Caki2 (cell line): Measurements from ENCODE around the gene ERGIC1. TPM values are rescaled to one million over a fixed set of nuclear protein-coding genes. Genes with fewer than 3 reads are reported as not detected.
A peak's percentile ranks its signal among the peaks of the same experiment; 100 is the strongest.
"Not testable (repeated sequence)": the region's sequence is repeated elsewhere in the genome, so short reads cannot be mapped to it uniquely, and the experiment has no call there.

Experiments
- DNase-seq: peaks from one replicate; pipeline ENCODE4 v3.0.0-alpha.2; 2015; ENCODE audit warnings: low read depth
- in situ Hi-C: cut with HindIII; loops from 2 replicates; pipeline ENCODE4 v1.10.0; 2016; ENCODE audit warnings: low sequenced_read_pairs, low pct_unique_long_range_greater_than_20kb, mixed read lengths
- total RNA-seq: library from RNA; depleted of rRNA; stranded (reverse); fragments of >200 nt; shearing (Covaris generic); gene quantifications from 2 replicates; pipeline ENCODE4 v1.2.3, GENCODE V29; 2014; ENCODE audit warnings: low replicate concordance

Gene ERGIC1
- total RNA-seq, 1 experiment from 2014 or later = 84.8 TPM

DNA sequence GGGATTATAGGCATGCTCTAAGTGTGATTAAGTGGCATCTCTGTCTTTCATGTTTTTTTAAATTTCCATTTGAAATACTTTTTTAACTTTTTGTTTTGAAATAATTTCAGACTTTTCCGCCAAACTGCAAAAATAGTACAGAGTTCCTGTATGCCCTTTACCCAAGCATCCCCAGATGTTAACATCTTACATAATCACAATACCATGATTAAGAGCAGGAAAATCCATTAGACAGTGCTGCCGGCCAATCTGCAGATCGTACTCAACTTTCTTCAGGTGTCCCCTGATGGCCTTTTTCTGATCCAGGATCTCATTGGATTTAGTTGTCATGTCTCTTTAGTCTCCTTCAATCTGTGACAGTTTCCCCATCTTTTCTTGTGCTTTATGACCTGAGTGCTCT is 49.0 kb downstream of the ERGIC1 start:
- in situ Hi-C loops = no loop called here
- DNase-seq = no peak

GRCh38 chr5:172885597-172886340 is 51.7 kb downstream of the ERGIC1 start:
- no peak for DNase-seq
- in situ Hi-C loops = no loop called here

GRCh38 chr5:172886476-172886875 is 52.4 kb downstream of the ERGIC1 start:
- in situ Hi-C loops = no loop called here

DNA sequence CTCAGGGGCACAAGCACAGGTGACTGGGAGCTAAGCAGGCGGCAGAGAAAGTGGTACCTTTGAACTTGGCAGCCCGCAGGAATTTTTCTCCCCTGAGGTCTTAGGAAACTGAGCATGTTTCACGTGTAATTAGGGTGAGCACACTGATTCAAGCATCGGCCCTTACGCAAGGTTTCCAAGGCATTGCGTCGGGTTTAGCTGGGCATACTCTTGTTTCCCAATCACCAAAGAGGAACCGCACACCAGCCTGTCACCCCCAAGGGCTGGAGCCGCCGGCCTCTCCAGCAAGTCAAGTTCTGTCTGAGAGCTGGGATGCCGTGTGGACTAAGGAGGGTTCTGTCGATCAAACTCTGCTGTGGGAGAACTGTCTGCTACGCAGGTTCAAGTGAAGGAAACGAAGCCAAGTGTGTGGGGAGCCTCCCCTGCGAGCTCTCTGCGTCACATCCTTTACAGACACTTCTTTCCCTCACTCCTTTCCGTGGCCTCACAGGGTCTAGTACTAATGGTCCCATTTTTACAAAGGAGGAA is 53.0 kb downstream of the ERGIC1 start:
- in situ Hi-C loops = no loop called here
- no peak for DNase-seq

More at GRCh38 chr5:172886476-172886875, 52.4 kb downstream of the ERGIC1 start:
- no peak for DNase-seq

- in situ Hi-C loops = no loop called here
- no peak for DNase-seq
Observed at GRCh38 chr5:172887692-172888091, 53.6 kb downstream of the ERGIC1 start.

- no peak for DNase-seq
- in situ Hi-C loops = no loop called here
Observed at GRCh38 chr5:172890659-172891058, 56.6 kb downstream of the ERGIC1 start.

DNA sequence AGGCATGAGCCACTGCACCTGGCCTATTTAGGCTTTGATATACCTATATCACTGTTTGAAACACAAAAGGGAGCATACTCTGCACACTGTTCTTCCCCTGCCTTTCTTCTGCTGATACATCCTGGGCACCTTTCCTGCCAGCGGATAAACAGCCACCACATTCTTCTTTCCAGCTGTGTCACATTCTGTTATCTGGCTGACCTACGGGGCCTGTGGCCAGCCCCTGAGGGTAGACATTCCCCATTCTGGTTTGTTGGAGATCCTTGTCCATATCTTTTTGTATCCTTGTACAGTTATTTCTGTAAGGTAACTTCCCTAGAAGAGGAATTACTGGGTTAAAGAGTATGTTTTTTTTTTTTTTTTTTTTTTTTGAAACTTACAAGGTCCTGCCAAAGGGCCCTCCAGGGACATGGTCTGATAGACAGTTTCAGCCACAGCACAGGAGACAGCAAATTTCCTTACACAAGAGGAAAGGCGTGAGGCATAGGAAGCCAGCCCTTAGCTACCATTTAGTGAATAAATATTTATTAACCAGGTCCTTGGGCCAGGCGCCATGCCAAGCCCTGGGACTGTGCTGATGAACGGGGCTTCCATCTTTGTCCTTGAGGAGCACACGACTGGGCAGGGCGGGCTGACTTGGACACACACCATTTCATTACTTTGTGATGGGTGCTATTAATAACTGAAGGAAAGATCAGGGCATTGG is 57.8 kb downstream of the ERGIC1 start:
- DNase-seq = peak; percentile 56
- in situ Hi-C loops = no loop called here

DNA sequence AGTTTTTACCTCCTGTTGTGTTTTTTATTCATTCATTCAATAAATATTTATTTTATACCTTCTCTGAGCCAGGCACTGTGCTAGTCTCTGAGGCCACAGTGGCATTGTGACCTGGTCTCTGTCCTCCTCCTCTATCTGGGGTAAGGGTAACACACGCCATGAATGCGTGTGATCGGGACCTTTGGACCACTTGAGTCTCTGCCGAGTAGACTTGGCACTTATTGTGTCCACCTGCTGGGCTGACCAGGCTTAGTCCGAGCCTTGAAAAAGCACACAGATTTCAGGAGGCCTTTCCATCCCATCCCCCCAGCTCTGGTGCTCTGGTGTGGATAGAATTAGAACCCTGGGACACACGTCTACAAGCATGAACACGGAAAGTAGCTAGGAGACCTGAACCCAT is 58.7 kb downstream of the ERGIC1 start:
- in situ Hi-C loops = no loop called here
- DNase-seq = no peak

- in situ Hi-C loops = no loop called here
- no peak for DNase-seq
Observed at GRCh38 chr5:172894767-172895388, 60.8 kb downstream of the ERGIC1 start.

DNA sequence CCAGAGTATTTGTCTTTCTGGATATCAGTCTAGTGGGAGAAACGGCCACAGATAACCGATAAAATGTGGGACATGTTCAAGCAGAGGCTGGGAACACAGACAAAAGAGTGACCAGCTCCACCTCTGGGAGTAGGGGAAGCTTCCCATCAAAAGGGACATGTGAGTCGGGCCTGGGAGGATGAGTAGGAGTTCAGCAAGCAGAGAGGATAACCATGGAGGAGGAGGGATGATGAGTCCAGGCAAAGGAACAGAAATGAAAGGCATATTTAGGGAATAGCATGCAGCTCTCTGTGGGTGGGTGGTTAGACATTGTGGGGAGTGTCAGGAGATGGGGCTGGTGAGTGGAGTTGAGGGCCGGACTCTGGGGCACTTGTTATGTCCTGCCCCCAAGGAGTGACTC is 61.5 kb downstream of the ERGIC1 start:
- in situ Hi-C loops = no loop called here
- no peak for DNase-seq

- DNase-seq = no peak
Observed at GRCh38 chr5:172896465-172896864, 62.4 kb downstream of the ERGIC1 start.

DNA sequence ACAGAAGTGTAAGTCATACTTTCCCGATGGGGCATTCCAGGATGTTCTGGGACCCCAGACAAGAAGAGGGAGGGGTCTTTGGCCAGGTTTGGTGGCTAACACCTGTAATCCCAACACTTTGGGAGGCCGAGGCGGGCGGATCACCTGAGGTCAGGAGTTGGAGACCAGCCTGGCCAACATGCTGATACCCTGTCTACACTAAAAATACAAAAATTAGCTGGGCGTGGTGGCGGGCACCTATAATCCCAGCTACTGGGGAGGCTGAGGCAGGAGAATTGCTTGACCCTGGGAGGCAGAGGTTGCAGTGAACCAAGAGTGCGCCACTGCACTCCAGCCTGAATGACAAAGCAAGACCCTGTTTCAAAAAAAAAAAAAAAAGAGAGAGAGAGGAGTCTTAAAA is 63.0 kb downstream of the ERGIC1 start:
- in situ Hi-C loops, DNase-seq: not testable (repeated sequence)

More at GRCh38 chr5:172896465-172896864, 62.4 kb downstream of the ERGIC1 start:
- in situ Hi-C loops = no loop called here

DNA sequence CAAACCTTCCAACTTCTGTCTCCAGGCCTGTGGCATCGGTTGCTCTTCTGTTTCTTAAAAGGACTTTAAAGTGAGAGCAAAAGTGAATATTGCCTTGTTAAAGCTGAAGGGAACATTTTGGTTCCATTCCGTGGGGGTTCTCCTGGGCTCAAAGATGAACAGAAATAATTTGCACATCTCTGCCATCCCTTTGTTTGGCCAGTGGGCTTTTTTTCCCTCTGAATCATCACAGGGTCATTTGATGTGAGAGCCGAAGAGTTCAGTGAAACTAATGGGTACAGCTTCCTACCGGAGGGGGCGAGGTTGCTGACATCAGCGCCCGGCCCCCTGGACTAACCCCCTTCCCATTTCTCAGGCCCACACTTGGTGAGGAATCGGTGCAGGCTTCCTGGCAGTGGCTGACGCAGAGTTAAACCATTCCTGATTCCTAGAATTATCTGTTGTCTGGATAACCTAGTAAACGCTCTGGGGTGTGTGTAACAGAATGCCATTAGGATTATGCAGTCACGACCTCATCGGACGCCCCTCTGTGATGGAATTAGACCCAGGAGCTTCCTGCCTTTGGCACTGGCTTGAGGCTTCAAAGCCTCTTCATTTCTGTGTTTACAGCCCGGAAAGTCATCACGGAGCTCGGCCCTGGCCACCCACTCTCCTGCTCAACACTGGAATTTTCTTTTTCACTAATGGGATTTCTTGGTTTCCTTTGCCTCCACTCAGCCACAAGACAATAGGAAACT is 63.6 kb downstream of the ERGIC1 start:
- in situ Hi-C loops = no loop called here
- DNase-seq = peak; percentile 45

DNA sequence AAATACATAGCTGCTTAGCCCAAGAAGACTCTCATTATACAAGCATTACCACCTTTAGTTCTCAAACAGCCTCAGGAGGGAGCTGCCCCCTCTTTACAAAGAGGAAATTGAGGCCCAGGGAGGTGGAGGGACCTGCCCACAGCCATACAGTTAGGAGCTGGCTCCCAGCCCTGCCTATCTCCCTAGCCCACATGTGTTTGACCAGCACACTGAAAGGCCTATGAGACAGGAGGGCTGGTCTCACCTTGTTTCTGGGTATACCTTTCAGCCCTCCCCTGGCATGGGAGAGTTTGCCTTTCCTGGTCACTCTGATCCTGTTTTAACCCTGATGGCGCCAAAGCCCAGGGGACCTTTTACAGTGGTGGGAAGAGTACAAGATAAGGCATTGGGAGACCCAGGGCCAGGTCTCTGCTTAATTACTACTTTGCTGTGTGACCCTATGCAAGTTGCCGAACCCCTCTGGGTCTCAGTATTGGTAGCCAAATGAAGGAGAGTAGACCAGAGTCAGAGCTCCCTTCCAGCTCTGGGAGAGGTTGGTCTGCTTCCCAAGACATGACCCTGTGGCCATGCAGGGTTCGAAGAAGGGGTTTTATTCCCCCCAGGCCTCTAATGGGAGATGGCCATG is 64.3 kb downstream of the ERGIC1 start:
- in situ Hi-C loops = no loop called here
- DNase-seq = no peak

- in situ Hi-C loops = no loop called here
- DNase-seq = no peak
Observed at GRCh38 chr5:172898843-172899369, 64.9 kb downstream of the ERGIC1 start.

DNA sequence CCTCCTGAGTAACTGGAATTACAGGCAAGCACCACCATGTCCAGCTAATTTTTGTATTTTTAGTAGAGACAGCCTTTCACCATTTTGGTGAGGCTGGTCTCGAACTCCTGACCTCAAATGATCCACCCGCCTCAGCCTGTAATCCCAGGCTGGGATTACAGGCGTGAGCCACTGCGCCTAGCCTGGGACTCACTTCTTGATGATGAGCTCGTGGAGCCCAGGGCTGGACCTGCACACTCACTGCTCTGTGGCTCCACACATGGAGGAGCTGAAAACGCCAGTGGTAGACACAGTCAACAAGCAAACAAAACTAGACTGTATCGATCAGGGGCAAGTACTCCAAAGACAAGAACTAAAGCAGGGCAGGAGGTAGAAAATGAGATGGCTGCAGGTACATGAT is 65.4 kb downstream of the ERGIC1 start:
- in situ Hi-C loops = no loop called here

DNA sequence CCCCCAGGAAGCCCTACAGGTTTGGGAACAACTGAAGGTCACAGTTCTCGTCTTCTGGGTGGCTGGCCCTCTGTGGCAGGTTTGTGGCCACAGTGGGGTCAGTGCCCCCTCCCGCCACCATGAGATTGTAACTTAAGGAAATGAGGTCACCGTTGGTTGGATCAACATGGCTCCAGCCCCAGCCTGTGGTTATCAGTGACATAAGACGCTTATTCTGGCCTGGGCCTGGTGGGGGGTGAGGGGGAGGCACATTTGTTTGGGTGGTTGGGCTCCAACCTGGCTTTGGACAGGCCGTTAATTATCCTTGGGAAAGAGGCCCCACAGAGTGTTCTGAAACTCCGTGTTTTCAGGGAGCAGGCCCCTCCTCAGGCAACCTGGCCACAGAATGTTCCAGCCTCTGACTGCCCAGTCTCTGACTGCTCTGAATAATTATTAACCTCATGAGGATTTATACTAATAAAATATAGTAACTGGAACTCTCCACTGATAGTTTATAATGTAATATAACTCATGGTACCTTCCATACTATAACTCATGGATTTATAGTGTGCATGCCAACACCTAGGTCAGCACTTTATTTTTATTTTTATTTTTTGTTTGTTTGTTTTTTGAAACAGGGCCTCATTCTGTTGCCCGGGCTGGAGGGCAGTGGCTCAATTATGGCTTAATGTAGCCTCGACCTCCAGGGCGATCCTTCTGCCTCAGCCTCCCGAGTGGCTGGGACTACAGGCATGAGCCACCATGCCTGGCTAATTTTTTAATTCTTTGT is 67.1 kb downstream of the ERGIC1 start:
- DNase-seq = peak; percentile 97
- in situ Hi-C loops = loop anchor here (25.0 kb wide), 1 partner anchor 114 kb away; no protein-coding TSS in a partner anchor

More for the DNA sequence above, 65.4 kb downstream of the ERGIC1 start:
- no peak for DNase-seq
